OCI-LY7 (cell line): ENCODE data around the gene MOSPD2.

Experiments
- EZH2phosphoT487 ChIP-seq: fragments of 200-600 bp; sonication (generic); IDR thresholded peaks from 2 replicates; pipeline ENCODE4 v1.6.1; 2018; ENCODE audit warnings: low read depth, borderline replicate concordance, mild to moderate bottlenecking, mixed run types, antibody characterized with exemption, low read length, moderate library complexity, mixed read lengths
- TF ChIP-seq, protein P1 (sequence below): fragments of 200-600 bp; sonication (generic); conservative IDR thresholded peaks from 2 replicates; pipeline ENCODE4 v1.5.1; 2014; ENCODE audit warnings: mild to moderate bottlenecking, antibody characterized with exemption, low read length, moderate library complexity, mixed read lengths

DNA sequence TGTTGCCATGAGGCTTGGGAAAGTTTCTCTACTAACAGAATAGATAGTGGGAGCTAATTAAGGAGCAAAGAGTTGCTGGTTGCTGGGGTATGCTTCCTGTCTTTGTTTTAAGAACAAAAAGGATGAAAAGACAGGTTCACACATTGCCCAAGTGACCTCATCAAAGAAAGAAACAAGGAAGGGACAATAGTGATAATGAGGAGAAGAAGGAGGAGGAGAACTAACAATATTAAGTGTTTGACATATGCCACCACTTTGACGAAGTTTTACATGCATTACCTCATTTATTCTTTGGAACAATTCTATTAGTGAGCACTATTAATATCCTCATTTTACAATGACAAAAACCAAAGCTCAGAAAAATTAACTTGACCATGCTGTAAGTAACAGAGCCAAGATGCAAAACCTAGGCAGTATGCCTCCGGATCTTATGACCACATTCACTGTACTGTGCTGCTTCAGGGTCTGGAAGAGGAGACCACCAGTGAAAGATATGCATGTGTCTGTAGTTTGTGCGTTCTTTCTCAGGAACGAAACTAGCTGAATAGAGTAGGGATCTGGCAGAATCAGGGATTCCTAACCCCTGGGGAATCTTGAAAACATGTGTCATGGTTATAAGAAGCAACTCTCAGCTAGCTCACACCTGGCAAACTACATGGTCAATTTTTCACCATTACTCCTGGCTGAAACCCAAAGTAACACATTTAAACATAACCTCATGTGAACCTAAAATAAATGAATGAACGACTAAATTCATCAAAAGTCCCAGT lies 83.8 kb downstream of the MOSPD2 start:
- TF ChIP-seq, protein P1, sequence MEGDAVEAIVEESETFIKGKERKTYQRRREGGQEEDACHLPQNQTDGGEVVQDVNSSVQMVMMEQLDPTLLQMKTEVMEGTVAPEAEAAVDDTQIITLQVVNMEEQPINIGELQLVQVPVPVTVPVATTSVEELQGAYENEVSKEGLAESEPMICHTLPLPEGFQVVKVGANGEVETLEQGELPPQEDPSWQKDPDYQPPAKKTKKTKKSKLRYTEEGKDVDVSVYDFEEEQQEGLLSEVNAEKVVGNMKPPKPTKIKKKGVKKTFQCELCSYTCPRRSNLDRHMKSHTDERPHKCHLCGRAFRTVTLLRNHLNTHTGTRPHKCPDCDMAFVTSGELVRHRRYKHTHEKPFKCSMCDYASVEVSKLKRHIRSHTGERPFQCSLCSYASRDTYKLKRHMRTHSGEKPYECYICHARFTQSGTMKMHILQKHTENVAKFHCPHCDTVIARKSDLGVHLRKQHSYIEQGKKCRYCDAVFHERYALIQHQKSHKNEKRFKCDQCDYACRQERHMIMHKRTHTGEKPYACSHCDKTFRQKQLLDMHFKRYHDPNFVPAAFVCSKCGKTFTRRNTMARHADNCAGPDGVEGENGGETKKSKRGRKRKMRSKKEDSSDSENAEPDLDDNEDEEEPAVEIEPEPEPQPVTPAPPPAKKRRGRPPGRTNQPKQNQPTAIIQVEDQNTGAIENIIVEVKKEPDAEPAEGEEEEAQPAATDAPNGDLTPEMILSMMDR = no peak
- no peak for TF ChIP-seq EZH2phosphoT487
